ENCODE measurements around the gene LRP10.

- TF ChIP-seq EZH2phosphoT487 (IDR thresholded peaks at IDR 0.05; ENCODE audit: insufficient read depth, low read depth) (no peak), EZH2 (IDR thresholded peaks at IDR 0.05; ENCODE audit: insufficient read depth, poor library complexity, severe bottlenecking) (no peak)
Observed at GRCh38 chr14:22922294-22922693, 50.8 kb downstream of the LRP10 start.
